Mesendoderm (in vitro differentiated cells): ENCODE data around the gene CCDC174.

Experiments used
- DNase-seq: peaks from one replicate; pipeline ENCODE4 v3.0.0; 2013
- H2AK5ac ChIP-seq: 2 replicates; pipeline ENCODE4 v1.6.1; 2013; ENCODE audit warnings: low read length, inconsistent platforms
- H2BK120ac ChIP-seq: 2 replicates; pipeline ENCODE4 v1.6.1; 2013; ENCODE audit warnings: low read depth, mild to moderate bottlenecking, low read length, moderate library complexity, mixed read lengths
- H2BK15ac ChIP-seq: replicated peaks from 2 replicates; pipeline ENCODE4 v1.6.1; 2013; ENCODE audit warnings: low read depth, mild to moderate bottlenecking, moderate library complexity
- H2BK5ac ChIP-seq: 2 replicates; pipeline ENCODE4 v1.6.1; 2013; ENCODE audit warnings: low read length, inconsistent platforms
- H3K18ac ChIP-seq: 2 replicates; pipeline ENCODE4 v1.6.1; 2013; ENCODE audit warnings: mild to moderate bottlenecking, low read length, mixed read lengths
- H3K23ac ChIP-seq: one replicate; pipeline ENCODE4 v1.6.1; 2013; ENCODE audit warnings: low read length
- H3K27ac ChIP-seq: 2 replicates; pipeline ENCODE4 v1.5.1; 2013; ENCODE audit warnings: low read depth, mild to moderate bottlenecking, inconsistent platforms, low read length, moderate library complexity
- H3K27me3 ChIP-seq: 2 replicates; pipeline ENCODE4 v1.6.1; 2013; ENCODE audit warnings: low read length, control low read depth, mild to moderate bottlenecking, inconsistent platforms; ENCODE audit not compliant: insufficient read depth, poor library complexity
- H3K36me3 ChIP-seq: 2 replicates; pipeline ENCODE4 v1.6.1; 2013; ENCODE audit warnings: low read length, inconsistent platforms; ENCODE audit not compliant: control insufficient read depth, insufficient read depth
- H3K4ac ChIP-seq: one replicate; pipeline ENCODE4 v1.6.1; 2013; ENCODE audit warnings: low read depth, mild to moderate bottlenecking, low read length, moderate library complexity
- H3K4me1 ChIP-seq: 2 replicates; pipeline ENCODE4 v1.6.1; 2013; ENCODE audit warnings: low read depth, low read length, inconsistent platforms; ENCODE audit not compliant: control insufficient read depth
- H3K4me2 ChIP-seq: 2 replicates; pipeline ENCODE4 v1.6.1; 2013; ENCODE audit warnings: low read length
- H3K4me3 ChIP-seq: 2 replicates; pipeline ENCODE4 v1.5.1; 2013; ENCODE audit warnings: mild to moderate bottlenecking, low read length
- H3K56ac ChIP-seq: one replicate; pipeline ENCODE4 v1.6.1; 2013; ENCODE audit warnings: low read length
- H3K79me1 ChIP-seq: 2 replicates; pipeline ENCODE4 v1.6.1; 2013; ENCODE audit warnings: low read length, inconsistent platforms
- H3K79me2 ChIP-seq: 2 replicates; pipeline ENCODE4 v1.6.1; 2013; ENCODE audit warnings: mild to moderate bottlenecking, low read length; ENCODE audit not compliant: control insufficient read depth, insufficient read depth
- H3K9ac ChIP-seq: 2 replicates; pipeline ENCODE4 v1.6.1; 2013; ENCODE audit warnings: low read length, inconsistent platforms
- H4K5ac ChIP-seq: one replicate; pipeline ENCODE4 v1.6.1; 2013; ENCODE audit warnings: low read length
- H4K8ac ChIP-seq: one replicate; pipeline ENCODE4 v1.6.1; 2013; ENCODE audit warnings: low read depth, mild to moderate bottlenecking, control low read depth, low read length, moderate library complexity
- WGBS: extraction: QIAGEN DNeasy Blood & Tissue Kit; methylation state at CpG from one replicate; pipeline ENCODE4 v1.1.7; 2013; ENCODE audit warnings: low lambda C conversion rate, missing lambda C conversion rate; ENCODE audit not compliant: insufficient coverage; ENCODE audit errors: extremely low coverage; 5-methylcytosine and 5-hydroxymethylcytosine counted together

Gene CCDC174

DNA sequence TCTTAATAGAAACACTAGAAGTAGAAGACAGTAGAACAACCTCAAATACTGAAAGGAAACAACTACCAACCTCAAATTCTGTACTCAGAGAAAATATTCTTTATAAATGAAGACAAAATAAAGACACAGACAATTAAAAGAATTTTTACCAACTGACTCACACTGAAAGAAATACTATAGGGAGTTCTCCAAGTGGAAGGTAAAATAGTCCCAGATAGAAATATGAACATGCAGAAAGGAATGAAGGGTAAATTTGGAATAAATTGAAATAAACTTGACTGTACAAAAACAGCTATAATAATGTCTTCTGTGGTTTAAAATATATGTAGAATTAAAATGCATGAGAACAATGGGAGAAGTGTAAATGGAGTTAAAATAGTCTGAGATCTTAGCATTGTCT lies 36.7 kb upstream of the CCDC174 start:
- no peak overlapping the region for H4K5ac ChIP-seq
- H2AK5ac ChIP-seq: no peak overlapping the region
- no peak overlapping the region for H2BK120ac ChIP-seq
- H2BK5ac ChIP-seq: no peak overlapping the region
- no peaks in the 10 kb centered on the region for H3K4me1 ChIP-seq
- H3K27me3 ChIP-seq: no peaks in the 10 kb centered on the region
- DNase-seq: no peak
- no peak overlapping the region for H2BK15ac ChIP-seq
- H3K4me3 ChIP-seq: no peak overlapping the region
- no peak overlapping the region for H3K56ac ChIP-seq
- H3K79me2 ChIP-seq: no peaks in the 10 kb centered on the region
- H3K79me1 ChIP-seq: no peaks in the 10 kb centered on the region
- no peak overlapping the region for H3K23ac ChIP-seq
- no peak overlapping the region for H3K18ac ChIP-seq
- H3K27ac ChIP-seq: no peak overlapping the region
- H3K4ac ChIP-seq: no peak overlapping the region
- H3K9ac ChIP-seq: no peak overlapping the region
- H3K4me2 ChIP-seq: no peak overlapping the region
- H3K36me3 ChIP-seq: no peaks in the 10 kb centered on the region
- H4K8ac ChIP-seq: no peak overlapping the region

DNA sequence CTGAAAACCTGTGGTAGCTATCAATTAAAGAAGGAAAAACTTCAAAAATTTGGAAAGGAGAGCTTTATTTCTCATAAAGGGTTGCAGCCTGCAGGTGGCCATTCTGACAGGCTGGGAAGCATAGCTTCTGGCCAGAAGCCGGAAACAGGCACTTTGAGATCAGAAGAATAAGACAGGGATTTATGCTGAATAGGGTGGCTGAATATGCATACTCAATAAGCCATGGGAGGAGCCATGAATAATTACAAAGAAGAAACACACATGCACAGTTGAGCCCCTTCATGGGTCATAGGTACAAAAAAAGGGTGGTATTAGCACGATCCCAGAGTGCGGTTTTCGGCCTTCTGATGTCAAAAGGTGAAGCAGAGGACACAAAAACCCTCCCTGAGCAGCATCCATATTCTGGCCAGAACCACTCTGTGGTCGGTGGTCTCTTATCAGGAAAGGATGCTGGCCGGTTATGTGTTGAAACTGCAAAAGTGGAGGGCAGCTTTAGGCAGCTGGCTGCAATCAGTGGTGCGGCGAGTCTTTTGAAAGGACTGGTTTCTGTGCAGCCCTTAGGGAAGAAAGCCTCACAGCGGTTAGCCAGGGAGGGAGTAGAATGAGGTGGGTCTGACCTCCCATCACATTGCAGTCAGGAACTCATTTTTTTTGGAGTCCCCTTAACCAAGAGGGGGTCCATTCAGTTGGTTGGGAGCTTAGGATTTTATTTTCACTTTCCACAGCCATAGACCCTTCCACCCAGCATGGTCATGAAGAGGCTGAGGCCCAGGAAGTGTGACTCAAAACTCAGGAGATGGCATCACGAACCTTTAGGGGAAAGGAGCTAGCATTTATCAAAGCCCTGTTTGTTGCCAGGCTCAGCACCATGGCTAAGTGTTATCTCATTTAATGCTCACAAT lies 34.7 kb upstream of the CCDC174 start:
- Histone ChIP-seq H3K4me3 (no peak overlapping the region), H2BK5ac (no peak overlapping the region), H2BK120ac (no peak overlapping the region), H3K27me3 (no peaks in the 10 kb centered on the region), H3K79me1 (no peaks in the 10 kb centered on the region), H3K4me1 (no peaks in the 10 kb centered on the region), H3K9ac (no peak overlapping the region), H3K27ac (no peak overlapping the region), H3K79me2 (no peaks in the 10 kb centered on the region), H4K8ac (no peak overlapping the region), H3K56ac (no peak overlapping the region), H3K18ac (no peak overlapping the region), H3K23ac (no peak overlapping the region), H4K5ac (no peak overlapping the region), H3K4ac (no peak overlapping the region), H3K4me2 (no peak overlapping the region), H2AK5ac (no peak overlapping the region), H3K36me3 (no peaks in the 10 kb centered on the region), H2BK15ac (no peak overlapping the region)
- no CpG with 5 or more reads among the region's 10 CpGs for WGBS
- DNase-seq: no peak

DNA sequence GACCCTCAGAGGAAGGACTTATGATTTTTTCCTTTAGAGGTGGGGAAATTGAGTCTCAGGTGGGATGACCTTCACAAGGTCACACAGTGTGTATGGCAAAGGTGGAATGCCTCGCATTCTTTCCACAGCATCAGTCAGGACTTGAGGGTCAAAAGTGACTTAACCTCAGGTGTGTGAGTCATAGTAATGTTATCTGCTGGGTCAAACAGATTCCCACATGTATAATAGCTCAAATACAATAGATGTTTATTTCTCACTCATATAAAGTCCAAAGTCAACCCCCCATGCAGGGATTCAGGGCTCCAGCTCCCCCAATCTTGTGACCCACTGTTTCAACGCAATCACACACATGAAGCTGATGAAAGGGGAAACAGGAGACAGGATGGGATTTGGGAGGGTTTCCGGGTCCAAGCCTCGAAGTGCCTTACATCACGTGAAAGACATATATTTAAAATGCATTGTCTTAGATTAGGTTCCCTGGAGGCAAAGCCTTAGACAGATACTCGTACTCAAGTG lies 34.0 kb upstream of the CCDC174 start:
- H4K5ac ChIP-seq: no peak overlapping the region
- WGBS: no CpG with 5 or more reads among the region's 6 CpGs

DNA sequence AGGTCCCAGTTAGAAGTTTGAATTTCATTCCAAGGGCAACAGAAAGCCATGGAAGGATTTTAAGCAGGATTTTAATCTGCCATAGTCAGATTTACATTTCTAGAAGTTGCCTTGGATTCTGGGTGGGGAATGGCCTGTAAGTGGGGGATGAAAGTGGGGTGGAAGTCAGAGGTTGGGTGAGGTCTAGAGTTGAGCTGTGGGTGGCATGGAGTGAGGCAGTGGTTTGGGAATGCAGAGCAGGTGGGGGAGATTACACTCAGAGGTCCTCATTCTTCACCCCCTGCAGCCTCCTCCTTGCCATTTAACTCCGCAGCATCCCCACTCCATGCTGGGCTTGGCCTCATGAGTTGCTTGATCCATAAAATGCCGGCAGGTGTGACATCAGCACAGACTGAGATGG lies 32.0 kb upstream of the CCDC174 start:
- Histone ChIP-seq H3K36me3 (no peaks in the 10 kb centered on the region), H4K5ac (no peak overlapping the region), H4K8ac (no peak overlapping the region), H3K4me2 (no peak overlapping the region), H3K56ac (no peak overlapping the region), H2BK15ac (no peak overlapping the region), H3K4ac (no peak overlapping the region), H2BK120ac (no peak overlapping the region), H2BK5ac (no peak overlapping the region), H3K4me3 (no peak overlapping the region), H3K27me3 (no peaks in the 10 kb centered on the region), H3K4me1 (no peaks in the 10 kb centered on the region), H3K18ac (no peak overlapping the region), H3K79me2 (no peaks in the 10 kb centered on the region), H3K79me1 (no peaks in the 10 kb centered on the region), H3K27ac (no peak overlapping the region), H3K9ac (no peak overlapping the region), H2AK5ac (no peak overlapping the region), H3K23ac (no peak overlapping the region)
- DNase-seq: no peak
- WGBS: no CpG with 5 or more reads among the region's 2 CpGs

More for the DNA sequence above, 34.0 kb upstream of the CCDC174 start:
- H3K56ac ChIP-seq: no peak overlapping the region
- no peak overlapping the region for H2AK5ac ChIP-seq
- DNase-seq: peak; percentile 54
- no peak overlapping the region for H3K4me2 ChIP-seq
- no peak overlapping the region for H3K27ac ChIP-seq
- no peak overlapping the region for H2BK5ac ChIP-seq
- H3K36me3 ChIP-seq: no peaks in the 10 kb centered on the region
- no peaks in the 10 kb centered on the region for H3K79me1 ChIP-seq
- no peaks in the 10 kb centered on the region for H3K27me3 ChIP-seq
- no peak overlapping the region for H3K23ac ChIP-seq
- H3K4me1 ChIP-seq: no peaks in the 10 kb centered on the region
- H3K18ac ChIP-seq: no peak overlapping the region
- no peak overlapping the region for H3K4ac ChIP-seq
- H4K8ac ChIP-seq: no peak overlapping the region
- H3K79me2 ChIP-seq: no peaks in the 10 kb centered on the region
- no peak overlapping the region for H2BK120ac ChIP-seq
- H2BK15ac ChIP-seq: no peak overlapping the region
- H3K9ac ChIP-seq: no peak overlapping the region
- H3K4me3 ChIP-seq: no peak overlapping the region

DNA sequence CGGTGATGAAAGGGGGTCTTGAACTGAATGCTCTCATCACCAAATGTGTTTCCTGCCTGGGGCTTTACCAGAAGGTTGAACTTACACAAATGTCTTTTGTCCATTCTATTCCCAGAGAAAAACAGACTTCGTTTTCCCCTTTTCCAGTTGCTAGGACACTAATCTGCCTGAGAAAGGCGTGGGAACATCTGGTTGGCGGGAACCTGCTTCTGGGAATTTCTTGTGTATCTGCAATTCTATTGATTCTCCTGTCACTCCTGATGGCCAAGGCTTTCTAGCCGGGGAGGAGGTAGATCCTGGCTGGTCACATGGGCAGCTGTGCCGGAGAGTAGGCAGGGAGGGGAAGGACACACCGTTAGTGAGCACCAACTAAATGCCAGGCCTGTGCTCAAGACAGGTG lies 31.1 kb upstream of the CCDC174 start:
- H3K18ac ChIP-seq: no peak overlapping the region
- H3K27ac ChIP-seq: no peak overlapping the region
- no peaks in the 10 kb centered on the region for H3K36me3 ChIP-seq
- H3K56ac ChIP-seq: no peak overlapping the region
- no peak overlapping the region for H2BK120ac ChIP-seq
- H3K4me2 ChIP-seq: no peak overlapping the region
- DNase-seq: no peak
- H2AK5ac ChIP-seq: no peak overlapping the region
- H4K8ac ChIP-seq: no peak overlapping the region
- H3K9ac ChIP-seq: no peak overlapping the region
- H2BK15ac ChIP-seq: no peak overlapping the region
- H3K4me3 ChIP-seq: no peak overlapping the region
- H3K79me2 ChIP-seq: no peaks in the 10 kb centered on the region
- no peak overlapping the region for H2BK5ac ChIP-seq
- WGBS: no CpG with 5 or more reads among the region's 7 CpGs
- no peaks in the 10 kb centered on the region for H3K27me3 ChIP-seq
- no peak overlapping the region for H4K5ac ChIP-seq
- no peak overlapping the region for H3K23ac ChIP-seq
- H3K79me1 ChIP-seq: no peaks in the 10 kb centered on the region
- no peak overlapping the region for H3K4ac ChIP-seq
- no peaks in the 10 kb centered on the region for H3K4me1 ChIP-seq

DNA sequence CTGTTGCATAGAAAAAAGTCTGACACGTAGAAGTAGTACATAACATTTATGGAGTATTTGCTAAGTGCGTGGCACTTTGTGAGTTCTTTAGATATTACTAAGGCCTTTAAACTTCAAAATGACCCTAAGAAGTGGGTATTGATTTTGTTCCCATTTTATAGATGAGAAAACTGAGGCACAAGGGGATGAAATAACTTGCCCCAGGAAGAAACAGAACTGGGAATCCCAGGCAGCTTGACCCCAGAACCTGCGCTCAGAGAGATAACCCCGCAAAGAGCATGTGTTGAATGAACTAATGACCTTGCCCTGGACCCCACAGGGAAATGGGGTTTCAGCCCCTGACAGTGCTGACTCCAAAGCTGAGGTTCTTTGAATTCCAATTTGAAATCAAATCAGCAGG lies 30.5 kb upstream of the CCDC174 start:
- no peak for DNase-seq
- H3K36me3 ChIP-seq: no peaks in the 10 kb centered on the region
- H3K4me2 ChIP-seq: no peak overlapping the region
- H2BK5ac ChIP-seq: no peak overlapping the region
- H2BK120ac ChIP-seq: no peak overlapping the region
- no peaks in the 10 kb centered on the region for H3K79me2 ChIP-seq
- no peak overlapping the region for H3K56ac ChIP-seq
- no peak overlapping the region for H3K4ac ChIP-seq
- H3K18ac ChIP-seq: no peak overlapping the region
- H4K8ac ChIP-seq: no peak overlapping the region
- no peak overlapping the region for H3K9ac ChIP-seq
- H3K4me1 ChIP-seq: no peaks in the 10 kb centered on the region
- no CpG with 5 or more reads among the region's 4 CpGs for WGBS
- H2BK15ac ChIP-seq: no peak overlapping the region
- no peak overlapping the region for H3K27ac ChIP-seq
- H4K5ac ChIP-seq: no peak overlapping the region
- no peak overlapping the region for H2AK5ac ChIP-seq
- no peak overlapping the region for H3K4me3 ChIP-seq
- no peak overlapping the region for H3K23ac ChIP-seq
- H3K79me1 ChIP-seq: no peaks in the 10 kb centered on the region
- no peaks in the 10 kb centered on the region for H3K27me3 ChIP-seq
